ENCODE results near the gene PTK7. TPM values are rescaled to one million over a fixed set of nuclear protein-coding genes. Genes with fewer than 3 reads are reported as not detected.

The PTK7 gene
- total RNA-seq, 1 donor from 2014 or later, result 68.0 TPM

DNA sequence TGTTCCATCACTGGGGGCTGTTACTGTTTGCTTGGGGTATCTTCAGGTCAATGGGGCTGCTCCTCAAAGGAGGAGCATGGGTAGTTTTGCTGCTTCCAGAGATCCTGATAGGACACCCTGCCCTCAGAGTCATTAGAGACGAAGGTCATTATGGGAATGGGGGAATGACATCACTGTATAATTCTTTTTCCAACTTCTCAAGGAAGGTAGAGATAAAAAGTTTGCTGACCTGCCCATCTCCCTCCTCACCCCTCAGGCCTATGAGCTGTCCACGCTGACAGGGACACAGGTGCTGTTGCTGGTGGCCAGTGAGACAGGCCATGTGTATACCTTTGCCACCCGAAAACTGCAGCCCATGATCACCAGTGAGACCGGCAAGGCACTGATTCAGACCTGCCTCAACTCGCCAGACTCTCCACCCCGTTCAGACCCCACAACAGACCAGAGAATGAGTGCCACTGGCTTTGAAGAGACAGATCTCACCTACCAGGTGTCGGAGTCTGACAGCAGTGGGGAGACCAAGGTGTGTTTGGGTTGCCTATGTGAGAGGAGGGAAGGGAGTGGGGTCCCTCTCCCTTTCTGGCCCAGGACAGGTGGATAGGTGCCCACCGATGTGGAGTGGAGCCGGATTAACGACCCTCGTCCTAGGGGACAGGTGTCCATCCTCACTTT lies 97.6 kb downstream of the PTK7 start:
- H3K27me3 Mint-ChIP-seq (ENCODE audit: insufficient read depth, low read depth), result peaks cover 2% of the 10 kb centered on the region
- H3K79me2 ChIP-seq (ENCODE audit: low read depth), result peaks cover 41% of the 10 kb centered on the region
- no peaks in the 10 kb centered on the region for H3K9me3 Mint-ChIP-seq
- no peak overlapping the region for H2AFZ ChIP-seq (replicated peaks)
- peaks cover 36% of the 10 kb centered on the region for H3F3A ChIP-seq (ENCODE audit: low read depth)
- H3K27me3 ChIP-seq, result no peaks in the 10 kb centered on the region
- peak overlapping the region; percentile 97 for H3K4me3 ChIP-seq
- H3K9me3 ChIP-seq (ENCODE audit: low read depth), result no peaks in the 10 kb centered on the region
- peak overlapping the region; percentile 95 for H3K4me3 Mint-ChIP-seq
- no peak overlapping the region for H3K27ac ChIP-seq
- peak; percentile 11 for DNase-seq (ENCODE audit: low spot score)
- H3K27ac Mint-ChIP-seq, result peak overlapping the region; percentile 98
- H3K36me3 Mint-ChIP-seq, result peaks cover 16% of the 10 kb centered on the region
- H3K4me1 Mint-ChIP-seq, result peaks cover 34% of the 10 kb centered on the region
- H3K36me3 ChIP-seq, result no peaks in the 10 kb centered on the region
- peaks cover 40% of the 10 kb centered on the region for H4K20me1 ChIP-seq (ENCODE audit: low read depth)
- no peak overlapping the region for H3K9ac ChIP-seq
- peaks cover 16% of the 10 kb centered on the region for H3K4me1 ChIP-seq
- peak overlapping the region; percentile 84 for H3K4me2 ChIP-seq
- TF ChIP-seq EZH2 (IDR thresholded peaks at IDR 0.05) (no peak), EZH2phosphoT487 (IDR thresholded peaks at IDR 0.05) (no peak), CTCF (IDR thresholded peaks at IDR 0.05) (no peak)

GRCh38 chr6:43174263-43175112 lies 98.4 kb downstream of the PTK7 start:
- peak; percentile 98 for DNase-seq (ENCODE audit: low spot score)
- H3K36me3 Mint-ChIP-seq, result peaks cover 17% of the 10 kb centered on the region
- H3K27me3 ChIP-seq, result no peaks in the 10 kb centered on the region
- H3K27me3 Mint-ChIP-seq (ENCODE audit: insufficient read depth, low read depth), result peaks cover 5% of the 10 kb centered on the region
- peak overlapping the region; percentile 95 for H3K4me3 Mint-ChIP-seq
- peaks cover 41% of the 10 kb centered on the region for H3K79me2 ChIP-seq (ENCODE audit: low read depth)
- H3K4me1 ChIP-seq, result peaks cover 16% of the 10 kb centered on the region
- peak overlapping the region; percentile 97 for H3K4me3 ChIP-seq
- no peaks in the 10 kb centered on the region for H3K9me3 ChIP-seq (ENCODE audit: low read depth)
- H2AFZ ChIP-seq (replicated peaks), result no peak overlapping the region
- peaks cover 34% of the 10 kb centered on the region for H3K4me1 Mint-ChIP-seq
- peaks cover 34% of the 10 kb centered on the region for H3F3A ChIP-seq (ENCODE audit: low read depth)
- peak overlapping the region; percentile 98 for H3K27ac Mint-ChIP-seq
- H4K20me1 ChIP-seq (ENCODE audit: low read depth), result peaks cover 40% of the 10 kb centered on the region
- no peaks in the 10 kb centered on the region for H3K36me3 ChIP-seq
- TF ChIP-seq EZH2 (IDR thresholded peaks at IDR 0.05) (no peak), EZH2phosphoT487 (IDR thresholded peaks at IDR 0.05) (no peak), CTCF (IDR thresholded peaks at IDR 0.05) (peak; percentile 34)
- no peak overlapping the region for H3K9ac ChIP-seq
- H3K4me2 ChIP-seq, result peak overlapping the region; percentile 84
- H3K27ac ChIP-seq, result peak overlapping the region; percentile 78
- H3K9me3 Mint-ChIP-seq, result no peaks in the 10 kb centered on the region

DNA sequence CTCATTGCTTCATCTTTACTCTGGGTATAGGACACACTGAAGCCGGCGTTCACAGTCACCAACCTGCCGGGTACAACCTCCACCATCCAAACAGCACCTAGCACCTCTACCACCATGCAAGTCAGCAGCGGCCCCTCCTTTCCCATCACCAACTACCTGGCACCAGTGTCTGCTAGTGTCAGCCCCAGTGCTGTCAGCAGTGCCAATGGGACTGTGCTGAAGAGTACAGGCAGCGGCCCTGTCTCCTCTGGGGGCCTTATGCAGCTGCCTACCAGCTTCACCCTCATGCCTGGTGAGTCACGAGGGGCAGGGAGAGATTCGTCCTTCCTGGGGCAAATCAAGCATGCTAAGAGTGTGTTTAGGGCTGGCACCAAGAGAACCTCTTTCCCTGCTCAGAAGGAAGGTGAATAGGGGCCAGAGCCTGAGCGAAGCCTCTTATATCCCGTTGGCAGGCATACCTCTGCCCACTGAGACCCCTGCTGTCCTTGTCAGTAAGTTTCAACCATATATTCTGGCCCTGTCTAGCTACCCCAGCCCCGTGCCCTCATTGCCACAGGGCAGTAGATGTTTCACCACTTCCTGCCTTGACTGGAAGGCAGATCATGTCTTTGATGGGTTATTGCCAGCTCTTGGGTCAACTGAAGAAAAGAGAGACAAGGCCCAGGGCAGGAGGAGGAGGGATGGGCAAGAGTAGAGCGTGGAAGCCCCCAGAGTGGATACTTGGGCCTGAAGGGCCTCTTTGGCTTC lies 99.7 kb downstream of the PTK7 start:
- peaks cover 16% of the 10 kb centered on the region for H3K4me1 ChIP-seq
- no peak overlapping the region for H3K27ac ChIP-seq
- no peaks in the 10 kb centered on the region for H3K27me3 ChIP-seq
- no peak overlapping the region for H3K4me2 ChIP-seq
- H3F3A ChIP-seq (ENCODE audit: low read depth), result peaks cover 25% of the 10 kb centered on the region
- H3K4me3 Mint-ChIP-seq, result no peak overlapping the region
- H3K27ac Mint-ChIP-seq, result peak overlapping the region; percentile 60
- H2AFZ ChIP-seq (replicated peaks), result no peak overlapping the region
- peaks cover 5% of the 10 kb centered on the region for H3K27me3 Mint-ChIP-seq (ENCODE audit: insufficient read depth, low read depth)
- TF ChIP-seq CTCF (IDR thresholded peaks at IDR 0.05) (no peak), EZH2phosphoT487 (IDR thresholded peaks at IDR 0.05) (no peak), EZH2 (IDR thresholded peaks at IDR 0.05) (no peak)
- peaks cover 17% of the 10 kb centered on the region for H3K36me3 Mint-ChIP-seq
- peaks cover 29% of the 10 kb centered on the region for H3K4me1 Mint-ChIP-seq
- H3K79me2 ChIP-seq (ENCODE audit: low read depth), result peaks cover 41% of the 10 kb centered on the region
- no peaks in the 10 kb centered on the region for H3K36me3 ChIP-seq
- H3K9me3 ChIP-seq (ENCODE audit: low read depth), result no peaks in the 10 kb centered on the region
- H3K9me3 Mint-ChIP-seq, result no peaks in the 10 kb centered on the region
- no peak overlapping the region for H3K4me3 ChIP-seq
- peaks cover 40% of the 10 kb centered on the region for H4K20me1 ChIP-seq (ENCODE audit: low read depth)
- no peak overlapping the region for H3K9ac ChIP-seq
- DNase-seq (ENCODE audit: low spot score), result no peak

Data from neural progenitor cell (in vitro differentiated cells).